Panc1 (cell line): ENCODE results near the gene USF3. TPM values are rescaled to one million over a fixed set of nuclear protein-coding genes. Genes with fewer than 3 reads are reported as not detected.
"Not testable (repeated sequence)": the region's sequence is repeated elsewhere in the genome, so short reads cannot be mapped to it uniquely, and the experiment has no call there.

Source experiments
- ATAC-seq: fragments of 200-7000 bp; cut with Tn5 transposase; 2 replicates; pipeline ENCODE4 v1.9.1; 2020; ENCODE audit warnings: mild to moderate bottlenecking, moderate library complexity
- BruUV-seq: library from RNA; stranded (reverse); fragments of 400-500 nt; replicated peaks from 2 replicates; lab custom pipeline; 2021; lab: Mats Ljungman, UMichigan
- CTCF ChIA-PET: fragments of 300-600 bp; sonication (Branson Sonifier 250); formaldehyde crosslinking; loops from one replicate; lab custom pipeline; 2022; ENCODE audit warnings: antibody characterized with exemption; lab: Charles Lee
- POLR2A ChIA-PET: fragments of 300-600 bp; sonication (Branson Sonifier 250); formaldehyde crosslinking; loops from one replicate; lab custom pipeline; 2022; ENCODE audit warnings: antibody characterized with exemption; lab: Charles Lee
- DNase-seq: peaks from one replicate; pipeline ENCODE4 v3.0.0-alpha.2; 2010; ENCODE audit warnings: low read depth, low spot score
- H3K27ac ChIP-seq: 2 replicates; pipeline ENCODE4 v1.5.1; 2011; ENCODE audit warnings: mild to moderate bottlenecking, low read length, inconsistent platforms
- H3K27me3 ChIP-seq: fragments of 200-500 bp; sonication (Bioruptor generic); 2 replicates; pipeline ENCODE4 v1.6.0; 2014; ENCODE audit warnings: low read length, inconsistent platforms; ENCODE audit not compliant: control insufficient read depth, insufficient read depth
- H3K36me3 ChIP-seq: fragments of 200-500 bp; sonication (Bioruptor generic); 2 replicates; pipeline ENCODE4 v1.5.1; 2014; ENCODE audit warnings: inconsistent platforms, mild to moderate bottlenecking, low read length, moderate library complexity; ENCODE audit not compliant: control insufficient read depth, insufficient read depth
- H3K4me1 ChIP-seq: 2 replicates; pipeline ENCODE4 v1.5.1; 2011; ENCODE audit warnings: inconsistent platforms, mild to moderate bottlenecking, low read length, moderate library complexity; ENCODE audit not compliant: control insufficient read depth, insufficient read depth
- H3K4me3 ChIP-seq, 2 experiments: 2 replicates each; pipeline ENCODE4 v1.5.1; 2011 to 2012; ENCODE audit warnings: low read depth in 2 of 2, low read length in 2 of 2, mild to moderate bottlenecking in 2 of 2, inconsistent platforms in 1 of 2, moderate library complexity in 1 of 2
- H3K9me3 ChIP-seq: fragments of 200-500 bp; sonication (Bioruptor generic); 2 replicates; pipeline ENCODE4 v1.5.1; 2014; ENCODE audit warnings: low read depth, mild to moderate bottlenecking, inconsistent platforms, low read length, moderate library complexity; ENCODE audit not compliant: control insufficient read depth, insufficient read depth
- POLR2AphosphoS5 ChIP-seq: IDR thresholded peaks from 2 replicates; pipeline ENCODE4 v1.6.1; 2012; ENCODE audit warnings: mild to moderate bottlenecking, low read depth, low read length, moderate library complexity
- SIN3A ChIP-seq: IDR thresholded peaks from 2 replicates; pipeline ENCODE4 v1.6.1; 2012; ENCODE audit warnings: low read depth, mild to moderate bottlenecking, low read length, moderate library complexity, borderline replicate concordance; ENCODE audit not compliant: insufficient read depth
- TCF7L2 ChIP-seq: IDR thresholded peaks from 2 replicates; pipeline ENCODE4 v1.6.1; 2011; ENCODE audit warnings: mild to moderate bottlenecking, low read depth, low read length, inconsistent platforms
- in situ Hi-C: cut with HindIII; loops from 2 replicates; pipeline ENCODE4 v1.10.0; 2016; ENCODE audit warnings: low sequenced_read_pairs, low pct_unique_long_range_greater_than_20kb
- intact Hi-C: fragments of 100-400 bp; cut with micrococcal nuclease; formaldehyde crosslinking; loops from one replicate; pipeline ENCODE4 v1.10.0; 2022; ENCODE audit not compliant: unreplicated experiment
- total RNA-seq: library from RNA; stranded (reverse); gene quantifications from one replicate; pipeline ENCODE4 v1.2.1, GENCODE V29; 2021; ENCODE audit not compliant: unreplicated experiment
- TF ChIP-seq, protein P1 (sequence below): fragments of 450-650 bp; IDR thresholded peaks from 2 replicates; pipeline ENCODE4 v1.5.1; 2017; ENCODE audit warnings: mild to moderate bottlenecking
- TF ChIP-seq, protein P2 (sequence below), 2 experiments: IDR thresholded peaks; 2 replicates each; pipeline ENCODE4 v1.6.1; 2011 to 2012; ENCODE audit warnings: low read depth in 2 of 2, control low read depth in 1 of 2, low read length in 1 of 2, mild to moderate bottlenecking in 1 of 2, moderate library complexity in 1 of 2; ENCODE audit not compliant: insufficient read depth in 1 of 2

USF3 gene
- total RNA-seq, 1 experiment from 2014 or later = 18.2 TPM

DNA sequence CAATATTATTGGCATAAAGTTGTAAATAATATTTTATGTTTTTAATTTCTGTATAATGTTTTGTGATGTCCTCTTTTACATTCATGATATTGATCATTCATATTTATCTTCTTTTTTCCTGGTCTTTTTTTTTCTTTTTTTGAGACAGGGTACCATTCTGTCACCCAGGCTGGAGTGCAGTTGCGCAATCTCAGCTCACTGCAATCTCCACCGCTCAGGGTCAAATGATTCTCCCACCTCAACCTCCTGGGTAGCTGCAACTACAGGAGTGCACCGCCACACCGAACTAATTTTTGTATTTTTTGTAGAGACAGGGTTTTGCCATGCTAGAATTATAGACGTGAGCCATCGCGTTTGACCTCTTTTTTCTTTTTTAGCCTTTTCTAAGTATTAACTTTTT, 52.9 kb downstream of the USF3 start:
- in situ Hi-C loops (no loop called here), intact Hi-C loops (no loop called here)
- Histone ChIP-seq H3K36me3 (no peaks in the 10 kb centered on the region), H3K9me3 (peaks cover 12% of the 10 kb centered on the region; the same call in 1 of the 2 replicates), H3K4me3 (no peak overlapping the region), H3K27ac (no peak overlapping the region), H3K4me1 (no peaks in the 10 kb centered on the region), H3K27me3 (no peaks in the 10 kb centered on the region)
- TF ChIP-seq SIN3A = no peak
- POLR2A ChIA-PET = no interaction called here
- ATAC-seq (no peak), DNase-seq (no peak)
- no TSS peak for BruUV-seq
- CTCF ChIA-PET = no interaction called here

DNA sequence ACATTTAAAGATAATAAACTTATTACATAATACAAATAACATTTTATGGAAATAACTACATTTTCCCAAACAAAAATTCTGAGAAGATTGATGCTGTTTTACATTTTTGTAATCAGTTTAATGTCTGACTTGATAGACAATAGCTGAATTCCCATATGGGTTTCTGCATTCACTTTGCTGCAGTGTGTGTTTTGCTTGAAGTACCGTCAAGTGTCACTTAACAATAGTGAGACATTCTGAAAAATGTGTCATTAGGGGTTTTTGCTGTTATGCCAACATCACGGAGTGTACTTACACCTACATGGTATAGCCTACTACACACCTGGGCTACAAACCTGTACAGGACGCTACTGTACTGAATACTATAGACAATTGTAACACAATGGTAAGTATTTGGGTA, 57.5 kb downstream of the USF3 start:
- in situ Hi-C loops = no loop called here
- no peak for TF ChIP-seq SIN3A
- TF ChIP-seq, protein P1, sequence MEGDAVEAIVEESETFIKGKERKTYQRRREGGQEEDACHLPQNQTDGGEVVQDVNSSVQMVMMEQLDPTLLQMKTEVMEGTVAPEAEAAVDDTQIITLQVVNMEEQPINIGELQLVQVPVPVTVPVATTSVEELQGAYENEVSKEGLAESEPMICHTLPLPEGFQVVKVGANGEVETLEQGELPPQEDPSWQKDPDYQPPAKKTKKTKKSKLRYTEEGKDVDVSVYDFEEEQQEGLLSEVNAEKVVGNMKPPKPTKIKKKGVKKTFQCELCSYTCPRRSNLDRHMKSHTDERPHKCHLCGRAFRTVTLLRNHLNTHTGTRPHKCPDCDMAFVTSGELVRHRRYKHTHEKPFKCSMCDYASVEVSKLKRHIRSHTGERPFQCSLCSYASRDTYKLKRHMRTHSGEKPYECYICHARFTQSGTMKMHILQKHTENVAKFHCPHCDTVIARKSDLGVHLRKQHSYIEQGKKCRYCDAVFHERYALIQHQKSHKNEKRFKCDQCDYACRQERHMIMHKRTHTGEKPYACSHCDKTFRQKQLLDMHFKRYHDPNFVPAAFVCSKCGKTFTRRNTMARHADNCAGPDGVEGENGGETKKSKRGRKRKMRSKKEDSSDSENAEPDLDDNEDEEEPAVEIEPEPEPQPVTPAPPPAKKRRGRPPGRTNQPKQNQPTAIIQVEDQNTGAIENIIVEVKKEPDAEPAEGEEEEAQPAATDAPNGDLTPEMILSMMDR = no peak
- TF ChIP-seq POLR2AphosphoS5 = no peak
- TF ChIP-seq, protein P2, sequence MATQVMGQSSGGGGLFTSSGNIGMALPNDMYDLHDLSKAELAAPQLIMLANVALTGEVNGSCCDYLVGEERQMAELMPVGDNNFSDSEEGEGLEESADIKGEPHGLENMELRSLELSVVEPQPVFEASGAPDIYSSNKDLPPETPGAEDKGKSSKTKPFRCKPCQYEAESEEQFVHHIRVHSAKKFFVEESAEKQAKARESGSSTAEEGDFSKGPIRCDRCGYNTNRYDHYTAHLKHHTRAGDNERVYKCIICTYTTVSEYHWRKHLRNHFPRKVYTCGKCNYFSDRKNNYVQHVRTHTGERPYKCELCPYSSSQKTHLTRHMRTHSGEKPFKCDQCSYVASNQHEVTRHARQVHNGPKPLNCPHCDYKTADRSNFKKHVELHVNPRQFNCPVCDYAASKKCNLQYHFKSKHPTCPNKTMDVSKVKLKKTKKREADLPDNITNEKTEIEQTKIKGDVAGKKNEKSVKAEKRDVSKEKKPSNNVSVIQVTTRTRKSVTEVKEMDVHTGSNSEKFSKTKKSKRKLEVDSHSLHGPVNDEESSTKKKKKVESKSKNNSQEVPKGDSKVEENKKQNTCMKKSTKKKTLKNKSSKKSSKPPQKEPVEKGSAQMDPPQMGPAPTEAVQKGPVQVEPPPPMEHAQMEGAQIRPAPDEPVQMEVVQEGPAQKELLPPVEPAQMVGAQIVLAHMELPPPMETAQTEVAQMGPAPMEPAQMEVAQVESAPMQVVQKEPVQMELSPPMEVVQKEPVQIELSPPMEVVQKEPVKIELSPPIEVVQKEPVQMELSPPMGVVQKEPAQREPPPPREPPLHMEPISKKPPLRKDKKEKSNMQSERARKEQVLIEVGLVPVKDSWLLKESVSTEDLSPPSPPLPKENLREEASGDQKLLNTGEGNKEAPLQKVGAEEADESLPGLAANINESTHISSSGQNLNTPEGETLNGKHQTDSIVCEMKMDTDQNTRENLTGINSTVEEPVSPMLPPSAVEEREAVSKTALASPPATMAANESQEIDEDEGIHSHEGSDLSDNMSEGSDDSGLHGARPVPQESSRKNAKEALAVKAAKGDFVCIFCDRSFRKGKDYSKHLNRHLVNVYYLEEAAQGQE (IDR thresholded peaks at IDR 0.05; ENCODE audit: insufficient read depth in 1 of 2, low read depth in 2 of 2, low read length in 1 of 2) = no peak
- no peak for TF ChIP-seq TCF7L2
- Histone ChIP-seq H3K9me3 (no peaks in the 10 kb centered on the region), H3K4me3 (no peak overlapping the region), H3K27ac (no peak overlapping the region), H3K4me1 (no peaks in the 10 kb centered on the region), H3K27me3 (no peaks in the 10 kb centered on the region), H3K36me3 (no peaks in the 10 kb centered on the region)
- ChIA-PET CTCF (interaction anchor here (0.6 kb wide), 1 partner anchor 55 kb away, joined by 3 read pairs; no protein-coding TSS in a partner anchor), POLR2A (no interaction called here)
- ATAC-seq = no peak
- no peak for DNase-seq
- intact Hi-C loops = no loop called here
- BruUV-seq = no TSS peak

DNA sequence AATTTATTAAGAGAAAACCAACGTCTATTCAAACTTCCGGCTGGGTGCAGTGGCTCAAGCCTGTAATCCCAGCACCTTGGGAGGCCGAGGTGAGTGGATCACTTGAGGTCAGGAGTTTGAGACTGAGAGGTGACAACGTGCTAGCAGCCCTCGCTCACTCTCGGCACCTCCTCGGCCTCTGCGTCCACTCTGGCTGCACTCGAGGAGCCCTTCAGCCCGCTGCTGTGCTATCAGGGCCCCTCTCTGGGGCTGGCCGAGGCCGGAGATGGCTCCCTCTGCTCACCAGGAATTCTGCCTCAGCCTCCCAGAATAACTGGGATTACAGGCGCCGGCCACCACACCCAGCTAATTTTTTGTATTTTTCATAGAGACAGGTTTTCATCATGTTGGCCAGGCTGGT, 58.7 kb downstream of the USF3 start:
- intact Hi-C loops = no loop called here
- CTCF ChIA-PET = no interaction called here
- no peaks in the 10 kb centered on the region for H3K27me3 ChIP-seq
- H3K9me3 ChIP-seq = no peaks in the 10 kb centered on the region
- ATAC-seq = no peak
- no peaks in the 10 kb centered on the region for H3K36me3 ChIP-seq
- DNase-seq = no peak
- no peaks in the 10 kb centered on the region for H3K4me1 ChIP-seq
- BruUV-seq = no TSS peak
- H3K4me3 ChIP-seq = no peak overlapping the region
- POLR2A ChIA-PET = no interaction called here
- H3K27ac ChIP-seq = no peak overlapping the region
- no peak for TF ChIP-seq SIN3A
- in situ Hi-C loops = no loop called here

DNA sequence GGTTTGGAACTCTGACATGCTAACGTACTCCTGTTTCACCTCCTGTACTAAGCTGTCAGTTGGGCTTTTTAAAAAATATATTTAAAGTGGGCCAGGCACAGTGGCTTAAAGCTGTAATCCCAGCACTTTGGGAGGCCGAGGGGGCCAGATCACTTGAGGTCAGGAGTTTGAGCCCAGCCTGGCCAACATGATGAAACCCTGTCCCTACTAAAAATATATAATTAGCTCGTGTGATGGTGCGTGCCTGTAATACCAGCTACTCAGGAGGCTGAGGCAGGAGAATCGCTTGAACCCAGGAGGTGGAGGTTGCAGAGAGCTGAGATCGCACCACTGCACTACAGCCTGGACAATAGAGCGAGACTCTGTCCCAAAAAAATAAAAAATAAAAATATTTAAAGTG, 60.4 kb downstream of the USF3 start:
- BruUV-seq, ATAC-seq, H3K9me3 ChIP-seq, POLR2A ChIA-PET, in situ Hi-C loops, intact Hi-C loops, H3K36me3 ChIP-seq, H3K4me1 ChIP-seq, H3K27ac ChIP-seq, H3K27me3 ChIP-seq, DNase-seq, H3K4me3 ChIP-seq: not testable (repeated sequence)
- CTCF ChIA-PET = interaction anchor here (0.9 kb wide), 1 partner anchor 58 kb away, joined by 3 read pairs; no protein-coding TSS in a partner anchor
